GM10847 (cell line): ENCODE measurements around the gene CALHM2.

Experiments
- POLR2A ChIP-seq: IDR thresholded peaks from 2 replicates; pipeline ENCODE4 v1.6.1; 2011; ENCODE audit not compliant: insufficient read length; ENCODE audit errors: extremely low read depth

The CALHM2 gene

GRCh38 chr10:103459615-103460014 is 7.4 kb upstream of the CALHM2 start:
- TF ChIP-seq POLR2A: no peak

DNA sequence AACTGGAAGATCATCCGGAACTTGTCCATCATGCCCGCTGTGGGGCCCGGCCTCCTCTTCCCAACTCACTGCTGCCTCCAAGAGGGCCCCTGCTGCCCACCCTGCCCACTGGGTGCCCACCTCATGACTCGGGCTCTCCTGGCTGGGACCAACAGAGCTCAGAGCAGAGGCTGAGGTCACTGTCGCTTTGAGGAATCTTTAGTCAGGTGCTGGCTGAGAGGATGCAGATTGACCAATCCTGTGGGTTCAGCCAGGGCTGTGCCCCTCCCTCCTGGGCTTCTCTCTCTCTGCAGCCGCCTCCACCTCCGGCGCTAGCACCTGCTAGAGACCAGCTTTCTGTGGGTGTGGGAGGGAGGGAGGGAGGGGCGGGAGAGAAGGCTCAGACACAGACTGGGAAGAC is 6.5 kb upstream of the CALHM2 start, which contains the start of gene CALHM1:
CALHM1 (minus strand) TSS at position 181 of the 400 bp plus-strand sequence; CDS start at position 32, 149 bp downstream.
- no peak for TF ChIP-seq POLR2A

- TF ChIP-seq POLR2A: no peak
Observed at GRCh38 chr10:103457896-103458583, 5.9 kb upstream of the CALHM2 start.

GRCh38 chr10:103457176-103457712 is 5.1 kb upstream of the CALHM2 start:
- no peak for TF ChIP-seq POLR2A

DNA sequence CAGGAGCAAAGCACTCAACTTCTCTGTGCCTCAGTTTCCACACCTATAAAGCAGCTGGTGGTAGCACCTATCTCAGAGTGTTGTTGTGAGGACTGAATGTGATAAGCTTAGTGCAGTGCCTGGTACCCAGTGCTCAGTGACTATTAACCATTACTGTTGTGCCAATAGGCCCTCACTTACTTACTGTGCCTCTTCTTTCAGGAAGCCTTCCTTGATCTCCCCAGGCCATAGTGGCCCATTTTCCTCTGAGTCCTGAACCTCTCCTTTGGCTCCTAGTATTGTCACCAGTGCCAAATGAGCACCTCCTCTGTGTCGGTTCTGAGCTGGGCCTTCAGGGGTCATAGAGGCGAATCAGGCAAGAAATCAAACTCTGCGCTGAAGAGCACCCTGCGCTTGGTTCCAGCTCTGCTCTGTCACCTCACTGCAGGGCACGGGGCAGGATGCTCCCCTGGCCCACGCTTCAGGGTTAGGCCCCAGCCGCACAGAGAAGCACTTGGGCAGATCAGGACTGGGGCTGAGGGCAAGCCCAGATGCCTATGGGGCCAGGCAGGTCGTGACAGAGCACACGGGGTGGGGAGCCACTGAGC is 4.0 kb upstream of the CALHM2 start:
- TF ChIP-seq POLR2A: no peak

GRCh38 chr10:103455235-103455634 is 3.1 kb upstream of the CALHM2 start:
- TF ChIP-seq POLR2A: no peak

- TF ChIP-seq POLR2A: no peak
Observed at GRCh38 chr10:103454026-103454425, 1.9 kb upstream of the CALHM2 start.

GRCh38 chr10:103452506-103453230 is 498 bp upstream of the CALHM2 start:
- TF ChIP-seq POLR2A: no peak

DNA sequence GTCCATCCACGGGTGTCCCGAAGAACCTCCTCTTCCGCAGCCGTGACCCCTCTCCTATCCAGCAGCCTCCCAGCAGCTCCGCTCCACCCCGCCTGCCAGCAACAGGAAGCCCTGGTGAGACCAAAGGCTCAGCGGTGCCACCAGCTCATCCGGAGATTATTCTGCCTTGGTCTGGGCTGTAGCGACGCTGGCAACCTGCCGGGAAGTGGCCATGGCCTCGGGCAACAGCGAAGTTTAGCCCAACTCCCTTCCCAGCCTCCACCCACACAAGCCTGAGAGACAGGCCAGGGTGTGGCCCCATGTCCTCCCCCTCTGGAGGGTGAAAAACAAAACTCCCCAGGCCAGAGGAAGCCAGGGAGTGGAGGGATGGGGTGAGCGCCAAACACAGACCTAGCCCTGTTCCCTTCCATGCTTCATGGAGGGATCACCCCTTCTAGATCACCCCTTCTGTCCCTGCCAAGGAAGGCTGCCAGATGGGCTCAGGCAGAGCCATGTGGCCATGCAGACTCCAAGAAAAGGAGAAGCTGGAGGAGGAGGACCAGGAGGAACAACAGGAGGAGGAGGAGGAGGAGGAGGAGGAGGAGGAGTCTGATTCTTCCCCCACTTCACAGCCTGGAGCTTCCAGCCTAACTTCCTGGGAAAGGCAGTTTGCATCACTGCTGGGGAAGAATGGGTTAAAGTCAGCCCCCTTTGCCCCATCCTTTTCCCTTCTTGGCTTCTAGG is 918 bp downstream of the CALHM2 start:
- peak; percentile 29 for TF ChIP-seq POLR2A

DNA sequence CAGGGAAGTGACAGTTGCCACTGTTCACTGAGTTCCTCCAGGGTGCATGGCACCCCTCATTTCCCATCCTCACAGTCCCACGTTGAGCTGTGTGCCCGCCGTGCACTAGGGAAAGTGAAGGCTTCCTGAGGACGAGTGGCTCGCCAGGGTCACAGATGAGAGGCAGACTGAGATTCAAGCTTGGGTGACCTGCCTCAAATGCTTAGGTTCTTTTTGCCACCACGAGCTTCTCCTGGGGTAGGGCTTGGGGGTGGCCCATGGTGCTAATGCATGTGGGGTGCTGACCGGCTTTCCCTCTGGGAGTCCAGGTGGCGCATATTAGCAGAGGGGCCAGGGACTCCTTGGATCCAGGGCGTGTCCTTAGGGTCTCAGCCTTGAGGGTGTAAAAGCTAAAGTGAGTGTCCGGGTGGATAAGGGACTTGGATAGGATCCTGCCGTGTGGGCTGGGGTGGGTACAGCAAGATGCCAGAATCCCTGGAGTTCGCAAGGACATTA is 1.9 kb downstream of the CALHM2 start:
- no peak for TF ChIP-seq POLR2A

- no peak for TF ChIP-seq POLR2A
Observed at GRCh38 chr10:103449208-103450144, 2.7 kb downstream of the CALHM2 start.

DNA sequence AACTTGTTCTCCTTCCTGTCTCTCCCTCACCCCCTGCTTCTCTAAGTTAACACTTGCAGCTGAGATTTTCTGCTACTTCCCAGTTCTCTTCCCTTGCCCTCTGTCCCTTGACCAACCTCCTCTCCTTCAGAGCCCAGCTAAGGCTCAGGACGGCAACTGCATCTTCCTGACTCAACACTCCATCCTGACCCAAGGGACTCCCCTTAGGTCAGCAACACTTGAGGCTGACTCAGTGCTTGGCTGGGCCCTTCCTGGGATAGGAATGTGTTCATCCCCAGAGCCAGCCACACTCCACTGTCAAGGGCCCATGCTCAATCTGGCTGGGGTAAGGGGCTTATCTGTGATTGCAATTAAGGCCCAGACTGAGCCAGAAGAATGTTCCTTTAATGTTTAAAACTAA is 3.4 kb downstream of the CALHM2 start:
- no peak for TF ChIP-seq POLR2A

DNA sequence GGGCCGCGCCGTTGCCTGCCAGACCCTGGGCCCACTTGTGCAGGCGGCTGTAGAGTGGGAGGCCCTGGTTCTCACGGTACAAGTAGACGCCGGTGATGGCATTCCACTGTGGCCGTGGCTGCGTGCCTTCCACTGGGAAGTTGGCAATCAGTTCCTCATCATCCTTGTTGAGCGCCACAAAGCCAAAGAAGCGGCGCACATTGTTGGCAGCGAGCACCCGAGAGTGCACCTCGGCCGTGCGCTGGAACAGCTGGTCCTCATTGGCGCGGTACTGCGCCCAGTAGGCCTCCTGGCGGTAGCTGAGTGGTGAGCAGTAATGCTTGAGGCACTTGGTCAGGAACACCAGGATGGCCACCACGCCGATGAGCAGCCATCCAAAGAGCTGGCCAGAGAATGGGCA is 5.0 kb downstream of the CALHM2 start:
- TF ChIP-seq POLR2A: no peak
